BJ (cell line): ENCODE measurements around the gene COL23A1. TPM values are rescaled to one million over a fixed set of nuclear protein-coding genes. Genes with fewer than 3 reads are reported as not detected.

Experiments used
- CTCF ChIA-PET: fragments of 350-600 bp; formaldehyde crosslinking; extraction: SDS; loops from one replicate; lab custom pipeline; 2021; ENCODE audit warnings: antibody characterized with exemption, inconsistent platforms; lab: Yijun Ruan, JAX
- POLR2A ChIA-PET: fragments of 300-600 bp; sonication (Branson Sonifier 250); formaldehyde crosslinking; extraction: SDS; loops from one replicate; lab custom pipeline; 2021; ENCODE audit warnings: antibody characterized with exemption; lab: Charles Lee
- DNase-seq: peaks from one replicate; pipeline ENCODE4 v3.0.0-alpha.2; 2011; ENCODE audit warnings: low read depth
- H3K27me3 ChIP-seq: 2 replicates; pipeline ENCODE4 v1.6.0; 2011; ENCODE audit warnings: low read length; ENCODE audit not compliant: control insufficient read depth, insufficient read depth
- H3K36me3 ChIP-seq: 2 replicates; pipeline ENCODE4 v1.5.1; 2011; ENCODE audit warnings: low read length; ENCODE audit not compliant: control insufficient read depth, insufficient read depth
- H3K4me3 ChIP-seq: 2 replicates; pipeline ENCODE4 v1.5.1; 2011; ENCODE audit warnings: low read depth, mild to moderate bottlenecking, control low read depth, low read length
- CTCF ChIP-seq: IDR thresholded peaks from 2 replicates; pipeline ENCODE4 v1.5.1; 2011; ENCODE audit warnings: low read depth, mild to moderate bottlenecking, control low read depth, inconsistent platforms, low read length, moderate library complexity; ENCODE audit not compliant: insufficient read depth
- polyA plus RNA-seq: library from polyadenylated mRNA; depleted of rRNA; stranded (reverse); fragments of >200 nt; gene quantifications from 2 replicates; pipeline ENCODE4 v1.2.3, GENCODE V29; 2011

COL23A1 gene
- polyA plus RNA-seq, 1 experiment, result not detected

- Histone ChIP-seq H3K27me3 (no peaks in the 10 kb centered on the region), H3K36me3 (no peaks in the 10 kb centered on the region), H3K4me3 (no peak overlapping the region)
- CTCF ChIA-PET, result no interaction called here
- no peak for TF ChIP-seq CTCF
- POLR2A ChIA-PET, result no interaction called here
- no peak for DNase-seq
These were observed 221.4 kb downstream of the COL23A1 start for GRCh38 chr5:178368716-178369300.

GRCh38 chr5:178368274-178368673, 221.9 kb downstream of the COL23A1 start:
- Histone ChIP-seq H3K27me3 (no peaks in the 10 kb centered on the region), H3K4me3 (no peak overlapping the region), H3K36me3 (no peaks in the 10 kb centered on the region)
- ChIA-PET CTCF (no interaction called here), POLR2A (no interaction called here)
- TF ChIP-seq CTCF, result no peak
- no peak for DNase-seq

- no peak for DNase-seq
- no peak overlapping the region for H3K4me3 ChIP-seq
- no peaks in the 10 kb centered on the region for H3K27me3 ChIP-seq
- H3K36me3 ChIP-seq, result no peaks in the 10 kb centered on the region
- no peak for TF ChIP-seq CTCF
- ChIA-PET POLR2A (no interaction called here), CTCF (no interaction called here)
These were observed 222.5 kb downstream of the COL23A1 start for GRCh38 chr5:178367736-178368120.

- Histone ChIP-seq H3K36me3 (no peaks in the 10 kb centered on the region), H3K27me3 (no peaks in the 10 kb centered on the region), H3K4me3 (no peak overlapping the region)
- DNase-seq, result no peak
- no peak for TF ChIP-seq CTCF
- ChIA-PET POLR2A (no interaction called here), CTCF (no interaction called here)
These were observed 223.0 kb downstream of the COL23A1 start for GRCh38 chr5:178366998-178367735.

GRCh38 chr5:178365501-178366440, 224.4 kb downstream of the COL23A1 start:
- Histone ChIP-seq H3K4me3 (no peak overlapping the region), H3K27me3 (no peaks in the 10 kb centered on the region), H3K36me3 (no peaks in the 10 kb centered on the region)
- TF ChIP-seq CTCF, result no peak
- ChIA-PET POLR2A (no interaction called here), CTCF (no interaction called here)
- no peak for DNase-seq
